ENCODE data around the gene AP1S1. TPM values are rescaled to one million over a fixed set of nuclear protein-coding genes. Genes with fewer than 3 reads are reported as not detected.

The AP1S1 gene
- total and polyA plus RNA-seq, 9 of the 15 experiments (the other 6 are each of a cell fraction or from before 2014, with no cell fraction given): 4.4 to 149 (median 89.4) TPM

GRCh38 chr7:101138213-101138870 lies 15.9 kb upstream of the AP1S1 start (continued):
- no peak for TF ChIP-seq HINFP (tag; conservative IDR thresholded peaks at IDR 0.05; ENCODE audit: low read depth)
- peak; percentile 88 for TF ChIP-seq DEAF1 (CRISPR knock-in tag; IDR thresholded peaks at IDR 0.05)
- TF ChIP-seq ARID2 (IDR thresholded peaks at IDR 0.05): peak; percentile 93
- TF ChIP-seq RAD21 (CRISPR knock-in tag; conservative IDR thresholded peaks at IDR 0.05 in 1 of 2, IDR thresholded peaks at IDR 0.05 in 1 of 2): peak; percentile 89 to 94
- TF ChIP-seq AFF1 (IDR thresholded peaks at IDR 0.05; ENCODE audit: low read depth in 1 of 2, partially characterized antibody in 2 of 2): peak; percentile 72 to 96
- peak in 1 of 2 experiments; percentile 47; a peak in 1 of 4 replicates for TF ChIP-seq SIN3A (IDR thresholded peaks at IDR 0.05; ENCODE audit: borderline replicate concordance in 2 of 2, control insufficient read depth in 1 of 2, low read depth in 2 of 2, low read length in 2 of 2)
- TF ChIP-seq ZNF253 (CRISPR knock-in tag; conservative IDR thresholded peaks at IDR 0.05): no peak
- TF ChIP-seq ATF1 (CRISPR knock-in tag; IDR thresholded peaks at IDR 0.05): no peak
- peak; percentile 97 for TF ChIP-seq ATF1 (tag; IDR thresholded peaks at IDR 0.05)
- TF ChIP-seq GTF3C2 (IDR thresholded peaks at IDR 0.05; ENCODE audit: borderline replicate concordance, extremely low read depth, insufficient read length): no peak
- peak; percentile 38 for TF ChIP-seq TAF1 (IDR thresholded peaks at IDR 0.05; ENCODE audit: control insufficient read depth, extremely low read depth, insufficient read depth, low read length, severe bottlenecking)
- peak; percentile 61 for TF ChIP-seq ELF2 (CRISPR knock-in tag; IDR thresholded peaks at IDR 0.05)
- peak; percentile 97 for TF ChIP-seq GATAD2A (IDR thresholded peaks at IDR 0.05)
